H1 (cell line): Measurements from ENCODE around the gene ITPKC. TPM values are rescaled to one million over a fixed set of nuclear protein-coding genes. Genes with fewer than 3 reads are reported as not detected.

Experiments
- CTCF ChIA-PET: fragments of 300-600 bp; sonication (Branson Sonifier 250); formaldehyde crosslinking; loops from one replicate; lab custom pipeline; 2021; ENCODE audit not compliant: partially characterized antibody; lab: Charles Lee
- POLR2A ChIA-PET: fragments of 300-600 bp; sonication (Branson Sonifier 250); formaldehyde crosslinking; loops from one replicate; lab custom pipeline; 2021; ENCODE audit warnings: inconsistent platforms; ENCODE audit not compliant: partially characterized antibody; lab: Charles Lee
- DNase-seq, 2 experiments: peaks; one replicate each; pipeline versions ENCODE4 v3.0.0 to v3.0.0-alpha.2; 2010 to 2022; ENCODE audit warnings: low spot score in 2 of 2, low read depth in 1 of 2, mixed read lengths in 1 of 2
- FAIRE-seq: peaks from 2 replicates; lab custom pipeline; 2011; peaks lifted over from hg19 to GRCh38; lab: Jason Lieb, UNC
- H2AFZ ChIP-seq: 2 replicates; pipeline ENCODE4 v1.8.1; 2012; ENCODE audit warnings: low read length, inconsistent platforms
- H2AK5ac ChIP-seq: 2 replicates; pipeline ENCODE4 v1.6.1; 2013; ENCODE audit warnings: low read depth, low read length
- H2BK120ac ChIP-seq: replicated peaks from 2 replicates; pipeline ENCODE3; 2013; ENCODE audit warnings: low read depth, low read length, inconsistent platforms
- H2BK12ac ChIP-seq: 2 replicates; pipeline ENCODE4 v1.6.1; 2013; ENCODE audit warnings: low read depth, low read length
- H2BK15ac ChIP-seq: 2 replicates; pipeline ENCODE4 v1.6.1; 2013; ENCODE audit warnings: low read length
- H2BK20ac ChIP-seq: 2 replicates; pipeline ENCODE4 v1.6.1; 2013; ENCODE audit warnings: low read length
- H2BK5ac ChIP-seq: 2 replicates; pipeline ENCODE4 v1.6.1; 2013; ENCODE audit warnings: low read depth, low read length
- H3K14ac ChIP-seq: 2 replicates; pipeline ENCODE4 v1.6.1; 2013; ENCODE audit warnings: inconsistent platforms; ENCODE audit not compliant: insufficient read length
- H3K18ac ChIP-seq: 2 replicates; pipeline ENCODE4 v1.6.1; 2013; ENCODE audit warnings: low read length; ENCODE audit errors: extremely low read depth
- H3K23ac ChIP-seq: 2 replicates; pipeline ENCODE4 v1.6.1; 2013; ENCODE audit warnings: inconsistent platforms; ENCODE audit not compliant: insufficient read length
- H3K23me2 ChIP-seq: 2 replicates; pipeline ENCODE4 v1.6.1; 2013; ENCODE audit warnings: low read depth, low read length
- H3K27ac ChIP-seq: 2 replicates; pipeline ENCODE4 v1.6.1; 2011; ENCODE audit warnings: low read depth, low read length, inconsistent platforms
- H3K27me3 ChIP-seq, 4 experiments: replicated peaks in 1 of 4; 1 replicate in 1 of 4; 2 replicates in 3 of 4; pipeline versions ENCODE4 v1.6.1 to v1.8.1; 2011 to 2013; ENCODE audit warnings: low read length in 3 of 4, mild to moderate bottlenecking in 3 of 4, inconsistent platforms in 2 of 4, mixed read lengths in 2 of 4, moderate library complexity in 1 of 4; ENCODE audit not compliant: control insufficient read depth in 3 of 4, insufficient read depth in 3 of 4; ENCODE audit errors: extremely low read depth in 1 of 4
- H3K36me3 ChIP-seq, 4 experiments: 2 replicates each; pipeline versions ENCODE4 v1.6.1 to v1.8.1; 2011 to 2013; ENCODE audit warnings: mild to moderate bottlenecking in 4 of 4, low read length in 3 of 4, moderate library complexity in 2 of 4, control low read depth in 1 of 4, inconsistent platforms in 1 of 4; ENCODE audit not compliant: insufficient read depth in 4 of 4, control insufficient read depth in 2 of 4
- H3K4ac ChIP-seq: replicated peaks from 2 replicates; pipeline ENCODE3; 2013; ENCODE audit warnings: low read length, low read depth, mixed read lengths, inconsistent platforms; ENCODE audit not compliant: insufficient read length
- H3K4me1 ChIP-seq, 4 experiments: replicated peaks in 1 of 4; 1 replicate in 1 of 4; 2 replicates in 3 of 4; pipeline versions ENCODE4 v1.6.1 to v1.8.1; 2011 to 2013; ENCODE audit warnings: low read length in 3 of 4, inconsistent platforms in 2 of 4, mixed read lengths in 1 of 4; ENCODE audit not compliant: insufficient read depth in 4 of 4, control insufficient read depth in 3 of 4
- H3K4me2 ChIP-seq, 2 experiments: 2 replicates each; pipeline versions ENCODE4 v1.6.1 to v1.8.1; 2011 to 2013; ENCODE audit warnings: low read depth in 2 of 2, low read length in 2 of 2, control low read depth in 1 of 2, inconsistent platforms in 1 of 2, mild to moderate bottlenecking in 1 of 2; ENCODE audit not compliant: insufficient read depth in 1 of 2
- H3K4me3 ChIP-seq, 4 experiments: fragments of 200-600, 300-600 bp in 1 of 4; sonication (generic), shearing (Covaris generic), sonication (Bioruptor Twin) in 1 of 4; 2 replicates each; pipeline versions ENCODE4 v1.5.1 to v1.8.1; 2011 to 2016; ENCODE audit warnings: low read length in 4 of 4, low read depth in 3 of 4, control low read depth in 2 of 4, inconsistent platforms in 2 of 4, mild to moderate bottlenecking in 2 of 4, mixed read lengths in 1 of 4, moderate library complexity in 1 of 4; ENCODE audit not compliant: insufficient read depth in 2 of 4; ENCODE audit errors: extremely low read depth in 1 of 4
- H3K56ac ChIP-seq: replicated peaks from 2 replicates; pipeline ENCODE3; 2013; ENCODE audit warnings: low read depth, mild to moderate bottlenecking, mixed read lengths, low read length, inconsistent platforms; ENCODE audit not compliant: insufficient read length
- H3K79me1 ChIP-seq: 2 replicates; pipeline ENCODE4 v1.6.1; 2013; ENCODE audit warnings: low read depth, low read length, control low read depth
- H3K79me2 ChIP-seq, 2 experiments: 2 replicates each; pipeline versions ENCODE4 v1.6.1 to v1.8.1; 2012 to 2013; ENCODE audit warnings: low read length in 2 of 2, mild to moderate bottlenecking in 2 of 2, inconsistent platforms in 1 of 2; ENCODE audit not compliant: insufficient read depth in 2 of 2, control insufficient read depth in 1 of 2
- H3K9ac ChIP-seq, 4 experiments: replicated peaks in 1 of 4; 1 replicate in 1 of 4; 2 replicates in 3 of 4; pipeline versions ENCODE4 v1.6.1 to v1.8.1; 2011 to 2013; ENCODE audit warnings: low read depth in 3 of 4, low read length in 3 of 4, control low read depth in 2 of 4, mild to moderate bottlenecking in 2 of 4, moderate library complexity in 2 of 4, inconsistent platforms in 1 of 4; ENCODE audit errors: extremely low read depth in 1 of 4
- H3K9me3 ChIP-seq, 2 experiments: 2 replicates each; pipeline versions ENCODE4 v1.6.1 to v1.8.1; 2012 to 2013; ENCODE audit warnings: mild to moderate bottlenecking in 2 of 2, moderate library complexity in 2 of 2, control low read depth in 1 of 2, inconsistent platforms in 1 of 2, low read depth in 1 of 2, low read length in 1 of 2, mixed read lengths in 1 of 2; ENCODE audit not compliant: insufficient read depth in 2 of 2
- H4K20me1 ChIP-seq, 2 experiments: replicated peaks in 1 of 2; 2 replicates each; pipeline versions ENCODE3 to v1.8.1; 2011 to 2013; ENCODE audit warnings: inconsistent platforms in 2 of 2, low read length in 2 of 2, mild to moderate bottlenecking in 1 of 2; ENCODE audit not compliant: insufficient read depth in 2 of 2, control insufficient read depth in 1 of 2
- H4K5ac ChIP-seq: 2 replicates; pipeline ENCODE4 v1.6.1; 2013; ENCODE audit warnings: low read length, low read depth, mixed read lengths, inconsistent platforms; ENCODE audit not compliant: insufficient read length
- H4K8ac ChIP-seq: 2 replicates; pipeline ENCODE4 v1.8.0; 2013; ENCODE audit warnings: mild to moderate bottlenecking, moderate library complexity, low read length, inconsistent platforms; ENCODE audit not compliant: insufficient read depth; ENCODE audit errors: extremely low read depth
- H4K91ac ChIP-seq: replicated peaks from 2 replicates; pipeline ENCODE3; 2013; ENCODE audit warnings: low read length, mixed read lengths, inconsistent platforms; ENCODE audit not compliant: insufficient read length
- EP300 ChIP-seq, 2 experiments: IDR thresholded peaks; 1 replicate in 1 of 2; 2 replicates in 1 of 2; pipeline ENCODE4 v1.6.1; 2011 to 2012; ENCODE audit warnings: low read depth in 2 of 2, low read length in 2 of 2, mild to moderate bottlenecking in 2 of 2, borderline replicate concordance in 1 of 2, inconsistent platforms in 1 of 2, moderate library complexity in 1 of 2
- PHF8 ChIP-seq: fragments of 200-600 bp; sonication (generic); conservative IDR thresholded peaks from 2 replicates; pipeline ENCODE4 v1.7.1; 2012; ENCODE audit warnings: low read depth, mild to moderate bottlenecking, inconsistent platforms, low read length, moderate library complexity
- SAP30 ChIP-seq: fragments of 300-600 bp; sonication (generic); IDR thresholded peaks from 2 replicates; pipeline ENCODE4 v1.7.1; 2012; ENCODE audit warnings: low read length, moderate library complexity, mild to moderate bottlenecking, inconsistent platforms; ENCODE audit not compliant: insufficient read depth, insufficient replicate concordance
- SIN3A ChIP-seq, 2 experiments: IDR thresholded peaks in 1 of 2; conservative IDR thresholded peaks in 1 of 2; 2 replicates each; pipeline ENCODE4 v1.6.1; 2011 to 2012; ENCODE audit warnings: low read length in 2 of 2, improper control_type of control experiment in 1 of 2, low read depth in 1 of 2, mild to moderate bottlenecking in 1 of 2
- SP1 ChIP-seq: IDR thresholded peaks from 2 replicates; pipeline ENCODE4 v1.6.1; 2011; ENCODE audit warnings: low read depth, low read length
- TAF7 ChIP-seq: optimal IDR thresholded peaks from 2 replicates; pipeline ENCODE3; 2011; ENCODE audit warnings: low read depth, mild to moderate bottlenecking, inconsistent platforms, low read length, moderate library complexity, borderline replicate concordance
- ZNF274 ChIP-seq: IDR thresholded peaks from 2 replicates; pipeline ENCODE4 v1.7.0; 2012; ENCODE audit warnings: low read length, borderline replicate concordance; ENCODE audit errors: extremely low read depth
- WGBS, 2 experiments: shearing (Covaris generic) in 1 of 2; methylation state at CpG; one replicate each; pipeline versions ENCODE4 v1.1.6 to v1.1.7; 2013 to 2015; ENCODE audit warnings: low lambda C conversion rate in 2 of 2, mixed read lengths in 2 of 2, inconsistent platforms in 1 of 2, low coverage in 1 of 2, missing lambda C conversion rate in 1 of 2; ENCODE audit not compliant: insufficient replicate concordance in 2 of 2, insufficient coverage in 1 of 2, insufficient read length in 1 of 2; ENCODE audit errors: extremely low coverage in 1 of 2, missing lambda C conversion rate in 1 of 2; 5-methylcytosine and 5-hydroxymethylcytosine counted together
- polyA plus RNA-seq, 7 experiments: library from polyadenylated mRNA; depleted of rRNA in 3 of 7; stranded (reverse) in 5 of 7; unstranded in 2 of 7; fragments of >200 nt in 5 of 7; fragments of 200-250 nt in 2 of 7; gene quantifications; 1 replicate in 5 of 7; 2 replicates in 1 of 7; 4 replicates in 1 of 7; pipeline versions ENCODE4 v1.2.1 to v1.2.3, GENCODE V29; 2011 to 2013; ENCODE audit warnings: missing spikeins in 2 of 7, mixed read lengths in 2 of 7
- total RNA-seq: library from RNA; stranded (reverse); fragmentation: NEBNext Ultra II Directional; extraction: Animal tissue kit (Norgen Biotek cat#: 25700); gene quantifications from 2 replicates; pipeline ENCODE4 v1.2.1, GENCODE V29; 2021

The ITPKC gene
- total and polyA plus RNA-seq, 2 of the 8 experiments (the other 6 are each of a cell fraction or from before 2014, with no cell fraction given): 5.2 to 8.9 TPM

- H3K4ac ChIP-seq: no peak overlapping the region
- H4K91ac ChIP-seq: no peak overlapping the region
- H3K56ac ChIP-seq: no peak overlapping the region
- DNase-seq (no peak), FAIRE-seq (no peak)
- no peaks in the 10 kb centered on the region; a peak in 2 of 7 replicates for H3K4me1 ChIP-seq
- H2BK120ac ChIP-seq: no peak overlapping the region
- no peak overlapping the region for H4K5ac ChIP-seq
- no peak for TF ChIP-seq SIN3A (conservative IDR thresholded peaks at IDR 0.05 in 1 of 2, IDR thresholded peaks at IDR 0.05 in 1 of 2; ENCODE audit: low read depth in 1 of 2, low read length in 2 of 2)
- no peak for TF ChIP-seq ZNF274
- TF ChIP-seq SP1: no peak
- TF ChIP-seq TAF7: no peak
- TF ChIP-seq EP300 (IDR thresholded peaks at IDR 0.05; ENCODE audit: borderline replicate concordance in 1 of 2, low read depth in 2 of 2, low read length in 2 of 2): no peak
- no peak for TF ChIP-seq PHF8
- no peak for TF ChIP-seq SAP30
- ChIA-PET CTCF (interaction anchor here (0.8 to 1.5 kb wide), 2 partner anchors 19 to 48 kb away, joined by 3 to 7 read pairs; partner anchors contain the start of gene RAB4B), POLR2A (interaction anchor here (0.9 to 15.7 kb wide), 5 partner anchors 8 to 43 kb away, joined by 4 to 399 read pairs (median 120); partner anchors contain the start of genes ACTMAP, EGLN2, MIA and RAB4B)
- no peak overlapping the region for H3K4me2 ChIP-seq
- H3K9me3 ChIP-seq: no peaks in the 10 kb centered on the region
- no peak overlapping the region for H4K8ac ChIP-seq
- H3K23me2 ChIP-seq: no peaks in the 10 kb centered on the region; the same call in 1 of the 2 replicates
- H3K4me3 ChIP-seq: no peak overlapping the region
- H3K18ac ChIP-seq: no peak overlapping the region
- no peak overlapping the region for H2BK12ac ChIP-seq
- peaks cover 28 to 42% of the 10 kb centered on the region in 2 experiments for H4K20me1 ChIP-seq
- no peak overlapping the region for H2BK5ac ChIP-seq
- no peak overlapping the region for H3K14ac ChIP-seq
- H2AK5ac ChIP-seq: no peak overlapping the region
- H3K9ac ChIP-seq: no peak overlapping the region
- H3K36me3 ChIP-seq: peaks cover 50 to 94% (median 74%) of the 10 kb centered on the region in 4 experiments
- H2BK20ac ChIP-seq: no peak overlapping the region
- H3K27me3 ChIP-seq: no peaks in the 10 kb centered on the region
- 94% methylated on average over 3 of the region's 3 CpGs; no CpG with 5 or more reads in 1 of the 2 experiments for WGBS, 2 experiments
- H2BK15ac ChIP-seq: no peak overlapping the region
- H3K27ac ChIP-seq: no peak overlapping the region
- peaks cover 22 to 50% of the 10 kb centered on the region in 2 experiments for H3K79me2 ChIP-seq
- H3K23ac ChIP-seq: no peak overlapping the region
- no peak overlapping the region for H2AFZ ChIP-seq
- H3K79me1 ChIP-seq: peaks cover 9% of the 10 kb centered on the region
Measured at GRCh38 chr19:40758491-40758890, 41.6 kb downstream of the ITPKC start.
